ENCODE data around the gene TMEM45A. TPM values are rescaled to one million over a fixed set of nuclear protein-coding genes. Genes with fewer than 3 reads are reported as not detected.
"Not testable (repeated sequence)": the region's sequence is repeated elsewhere in the genome, so short reads cannot be mapped to it uniquely, and the experiment has no call there.

Gene TMEM45A
- polyA plus RNA-seq, 1 of the 3 experiments (the other 2 are of a cell fraction) = 6.4 TPM

- TF ChIP-seq TAF1 (IDR thresholded peaks at IDR 0.05; ENCODE audit: borderline replicate concordance, low read depth, low read length) (no peak), YY1 (IDR thresholded peaks at IDR 0.05; ENCODE audit: low read depth) (no peak)
These were observed 13.9 kb downstream of the TMEM45A start (continued) for GRCh38 chr3:100506355-100506754.

- DNase-seq; H3K4me3 ChIP-seq (ENCODE audit: low read depth in 2 of 2, low read length in 1 of 2); H3K9me2 ChIP-seq; H3K4me1 ChIP-seq (ENCODE audit: control insufficient read depth in 1 of 2, insufficient read depth in 2 of 2, low read depth in 1 of 2, low read length in 1 of 2); H3K36me3 ChIP-seq (replicated peaks in 1 of 2; ENCODE audit: control insufficient read depth in 1 of 2, insufficient read depth in 2 of 2, low read length in 1 of 2); H2AFZ ChIP-seq (ENCODE audit: low read depth); CTCF ChIA-PET; H3K27me3 ChIP-seq (ENCODE audit: insufficient read depth); H3K9ac ChIP-seq; H4K20me1 ChIP-seq (ENCODE audit: insufficient read depth); POLR2A ChIA-PET; H3K4me2 ChIP-seq; H3K79me2 ChIP-seq (ENCODE audit: insufficient read depth); H3K27ac ChIP-seq (ENCODE audit: low read depth in 2 of 2, low read length in 1 of 2); H3F3A ChIP-seq (replicated peaks; ENCODE audit: insufficient read depth); H3K9me3 ChIP-seq: not testable (repeated sequence)
- 97% methylated on average over 6 of the region's 15 CpGs for WGBS (ENCODE audit: low lambda C conversion rate)
These were observed 17.4 kb downstream of the TMEM45A start for GRCh38 chr3:100509818-100510217.

DNA sequence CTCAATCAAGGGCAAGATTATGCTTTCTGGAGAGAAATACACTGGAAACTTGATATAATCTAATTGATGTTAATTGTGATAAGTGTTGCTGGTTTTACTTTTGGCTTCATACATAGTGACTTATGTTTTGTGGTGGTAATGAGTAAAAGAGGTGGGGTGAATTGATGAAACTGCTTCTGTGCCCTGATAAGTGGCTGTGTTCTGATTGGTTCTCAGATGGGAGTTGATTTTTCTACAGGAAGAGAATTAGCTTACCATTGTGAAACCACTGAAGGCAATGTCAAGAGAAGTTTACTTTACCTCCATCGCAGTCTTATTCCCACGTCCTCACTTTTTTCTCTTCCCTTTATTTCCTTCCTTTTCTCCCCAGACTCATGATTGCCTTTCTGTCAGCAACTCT is 23.8 kb downstream of the TMEM45A start:
- no peak overlapping the region for H3K4me3 ChIP-seq (ENCODE audit: low read depth in 2 of 2, low read length in 1 of 2)
- no peaks in the 10 kb centered on the region for H3F3A ChIP-seq (replicated peaks; ENCODE audit: insufficient read depth)
- no peaks in the 10 kb centered on the region for H4K20me1 ChIP-seq (ENCODE audit: insufficient read depth)
- H2AFZ ChIP-seq (ENCODE audit: low read depth) = no peak overlapping the region
- H3K9ac ChIP-seq = no peak overlapping the region
- H3K9me3 ChIP-seq = no peaks in the 10 kb centered on the region
- no peak for DNase-seq
- no peaks in the 10 kb centered on the region for H3K9me2 ChIP-seq
- no peaks in the 10 kb centered on the region for H3K36me3 ChIP-seq (replicated peaks in 1 of 2; ENCODE audit: control insufficient read depth in 1 of 2, insufficient read depth in 2 of 2, low read length in 1 of 2)
- peaks cover 0 to 2% of the 10 kb centered on the region in 2 experiments; a peak in 1 of 4 replicates for H3K4me1 ChIP-seq (ENCODE audit: control insufficient read depth in 1 of 2, insufficient read depth in 2 of 2, low read depth in 1 of 2, low read length in 1 of 2)
- no peaks in the 10 kb centered on the region for H3K79me2 ChIP-seq (ENCODE audit: insufficient read depth)
- WGBS (ENCODE audit: low lambda C conversion rate) = 85% methylated on average over 2 of the region's 2 CpGs
- ChIA-PET CTCF (no interaction called here), POLR2A (no interaction called here)
- H3K4me2 ChIP-seq = no peak overlapping the region
- no peaks in the 10 kb centered on the region for H3K27me3 ChIP-seq (ENCODE audit: insufficient read depth)
- H3K27ac ChIP-seq (ENCODE audit: low read depth in 2 of 2, low read length in 1 of 2) = peak overlapping the region; percentile 50 to 61; a peak in 2 of 4 replicates
- no peak for TF ChIP-seq MEF2A (IDR thresholded peaks at IDR 0.05; ENCODE audit: borderline replicate concordance, low read depth)
- no peak for TF ChIP-seq TAF1 (IDR thresholded peaks at IDR 0.05; ENCODE audit: borderline replicate concordance, low read depth, low read length)
- TF ChIP-seq, protein P1, sequence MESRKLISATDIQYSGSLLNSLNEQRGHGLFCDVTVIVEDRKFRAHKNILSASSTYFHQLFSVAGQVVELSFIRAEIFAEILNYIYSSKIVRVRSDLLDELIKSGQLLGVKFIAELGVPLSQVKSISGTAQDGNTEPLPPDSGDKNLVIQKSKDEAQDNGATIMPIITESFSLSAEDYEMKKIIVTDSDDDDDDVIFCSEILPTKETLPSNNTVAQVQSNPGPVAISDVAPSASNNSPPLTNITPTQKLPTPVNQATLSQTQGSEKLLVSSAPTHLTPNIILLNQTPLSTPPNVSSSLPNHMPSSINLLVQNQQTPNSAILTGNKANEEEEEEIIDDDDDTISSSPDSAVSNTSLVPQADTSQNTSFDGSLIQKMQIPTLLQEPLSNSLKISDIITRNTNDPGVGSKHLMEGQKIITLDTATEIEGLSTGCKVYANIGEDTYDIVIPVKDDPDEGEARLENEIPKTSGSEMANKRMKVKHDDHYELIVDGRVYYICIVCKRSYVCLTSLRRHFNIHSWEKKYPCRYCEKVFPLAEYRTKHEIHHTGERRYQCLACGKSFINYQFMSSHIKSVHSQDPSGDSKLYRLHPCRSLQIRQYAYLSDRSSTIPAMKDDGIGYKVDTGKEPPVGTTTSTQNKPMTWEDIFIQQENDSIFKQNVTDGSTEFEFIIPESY (IDR thresholded peaks at IDR 0.05; ENCODE audit: borderline replicate concordance, low read depth) = no peak
- TF ChIP-seq NFIC (IDR thresholded peaks at IDR 0.05; ENCODE audit: borderline replicate concordance) = no peak
- no peak for TF ChIP-seq TEAD4 (IDR thresholded peaks at IDR 0.05; ENCODE audit: borderline replicate concordance, insufficient read depth)
- no peak for TF ChIP-seq FOXJ3 (CRISPR knock-in tag; IDR thresholded peaks at IDR 0.05)
- no peak for TF ChIP-seq JUND (IDR thresholded peaks at IDR 0.05)
- no peak for TF ChIP-seq RFX5 (IDR thresholded peaks at IDR 0.05; ENCODE audit: low read length)
- TF ChIP-seq RXRA (IDR thresholded peaks at IDR 0.05; ENCODE audit: borderline replicate concordance, low read depth) = no peak
- TF ChIP-seq, protein P2, sequence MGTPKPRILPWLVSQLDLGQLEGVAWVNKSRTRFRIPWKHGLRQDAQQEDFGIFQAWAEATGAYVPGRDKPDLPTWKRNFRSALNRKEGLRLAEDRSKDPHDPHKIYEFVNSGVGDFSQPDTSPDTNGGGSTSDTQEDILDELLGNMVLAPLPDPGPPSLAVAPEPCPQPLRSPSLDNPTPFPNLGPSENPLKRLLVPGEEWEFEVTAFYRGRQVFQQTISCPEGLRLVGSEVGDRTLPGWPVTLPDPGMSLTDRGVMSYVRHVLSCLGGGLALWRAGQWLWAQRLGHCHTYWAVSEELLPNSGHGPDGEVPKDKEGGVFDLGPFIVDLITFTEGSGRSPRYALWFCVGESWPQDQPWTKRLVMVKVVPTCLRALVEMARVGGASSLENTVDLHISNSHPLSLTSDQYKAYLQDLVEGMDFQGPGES (IDR thresholded peaks at IDR 0.05; ENCODE audit: low read depth, low read length) = no peak
- TF ChIP-seq SMC3 (IDR thresholded peaks at IDR 0.05; ENCODE audit: low read depth, low read length) = no peak
- no peak for TF ChIP-seq EP300 (IDR thresholded peaks at IDR 0.05; ENCODE audit: borderline replicate concordance in 1 of 2, low read depth in 1 of 2, low read length in 1 of 2)
- TF ChIP-seq MXI1 (IDR thresholded peaks at IDR 0.05; ENCODE audit: low read depth, low read length) = no peak
- TF ChIP-seq, protein P3, sequence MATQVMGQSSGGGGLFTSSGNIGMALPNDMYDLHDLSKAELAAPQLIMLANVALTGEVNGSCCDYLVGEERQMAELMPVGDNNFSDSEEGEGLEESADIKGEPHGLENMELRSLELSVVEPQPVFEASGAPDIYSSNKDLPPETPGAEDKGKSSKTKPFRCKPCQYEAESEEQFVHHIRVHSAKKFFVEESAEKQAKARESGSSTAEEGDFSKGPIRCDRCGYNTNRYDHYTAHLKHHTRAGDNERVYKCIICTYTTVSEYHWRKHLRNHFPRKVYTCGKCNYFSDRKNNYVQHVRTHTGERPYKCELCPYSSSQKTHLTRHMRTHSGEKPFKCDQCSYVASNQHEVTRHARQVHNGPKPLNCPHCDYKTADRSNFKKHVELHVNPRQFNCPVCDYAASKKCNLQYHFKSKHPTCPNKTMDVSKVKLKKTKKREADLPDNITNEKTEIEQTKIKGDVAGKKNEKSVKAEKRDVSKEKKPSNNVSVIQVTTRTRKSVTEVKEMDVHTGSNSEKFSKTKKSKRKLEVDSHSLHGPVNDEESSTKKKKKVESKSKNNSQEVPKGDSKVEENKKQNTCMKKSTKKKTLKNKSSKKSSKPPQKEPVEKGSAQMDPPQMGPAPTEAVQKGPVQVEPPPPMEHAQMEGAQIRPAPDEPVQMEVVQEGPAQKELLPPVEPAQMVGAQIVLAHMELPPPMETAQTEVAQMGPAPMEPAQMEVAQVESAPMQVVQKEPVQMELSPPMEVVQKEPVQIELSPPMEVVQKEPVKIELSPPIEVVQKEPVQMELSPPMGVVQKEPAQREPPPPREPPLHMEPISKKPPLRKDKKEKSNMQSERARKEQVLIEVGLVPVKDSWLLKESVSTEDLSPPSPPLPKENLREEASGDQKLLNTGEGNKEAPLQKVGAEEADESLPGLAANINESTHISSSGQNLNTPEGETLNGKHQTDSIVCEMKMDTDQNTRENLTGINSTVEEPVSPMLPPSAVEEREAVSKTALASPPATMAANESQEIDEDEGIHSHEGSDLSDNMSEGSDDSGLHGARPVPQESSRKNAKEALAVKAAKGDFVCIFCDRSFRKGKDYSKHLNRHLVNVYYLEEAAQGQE (IDR thresholded peaks at IDR 0.05; ENCODE audit: low read depth, low read length) = no peak
- no peak for TF ChIP-seq NRF1 (IDR thresholded peaks at IDR 0.05; ENCODE audit: low read depth, low read length)
- no peak for TF ChIP-seq FOXM1 (IDR thresholded peaks at IDR 0.05; ENCODE audit: low read depth)
- TF ChIP-seq, protein P4, sequence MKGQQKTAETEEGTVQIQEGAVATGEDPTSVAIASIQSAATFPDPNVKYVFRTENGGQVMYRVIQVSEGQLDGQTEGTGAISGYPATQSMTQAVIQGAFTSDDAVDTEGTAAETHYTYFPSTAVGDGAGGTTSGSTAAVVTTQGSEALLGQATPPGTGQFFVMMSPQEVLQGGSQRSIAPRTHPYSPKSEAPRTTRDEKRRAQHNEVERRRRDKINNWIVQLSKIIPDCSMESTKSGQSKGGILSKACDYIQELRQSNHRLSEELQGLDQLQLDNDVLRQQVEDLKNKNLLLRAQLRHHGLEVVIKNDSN (IDR thresholded peaks at IDR 0.05; ENCODE audit: borderline replicate concordance, low read depth) = no peak
- no peak for TF ChIP-seq PBX3 (IDR thresholded peaks at IDR 0.05)
